ENCODE data around the gene KSR1. TPM values are rescaled to one million over a fixed set of nuclear protein-coding genes. Genes with fewer than 3 reads are reported as not detected.

Gene KSR1
- total and polyA plus RNA-seq, 2 experiments from 2014 or later: 7.8 to 53.2 TPM

- H3K36me3 ChIP-seq (ENCODE audit: insufficient read depth): peaks cover 7% of the 10 kb centered on the region; the same call in 1 of the 2 replicates
- peaks cover 21% of the 10 kb centered on the region for H3K36me3 Mint-ChIP-seq (ENCODE audit: low read depth)
- H3K4me1 Mint-ChIP-seq: no peaks in the 10 kb centered on the region
- no peaks in the 10 kb centered on the region for H4K20me1 ChIP-seq (replicated peaks; ENCODE audit: insufficient read depth)
- H3K27ac Mint-ChIP-seq: no peak overlapping the region
- no peak overlapping the region for H3K4me2 ChIP-seq
- no peak overlapping the region for H3K27ac ChIP-seq (ENCODE audit: low read depth)
- TF ChIP-seq STAT1 (IDR thresholded peaks at IDR 0.05; ENCODE audit: unreplicated experiment) (no peak), ZNF114 (CRISPR knock-in tag; IDR thresholded peaks at IDR 0.05) (no peak), ETS1 (IDR thresholded peaks at IDR 0.05) (no peak), CREB1 (CRISPR knock-in tag; IDR thresholded peaks at IDR 0.05; ENCODE audit: low read depth) (no peak), JUNB (IDR thresholded peaks at IDR 0.05; ENCODE audit: unreplicated experiment) (no peak), EZH2 (IDR thresholded peaks at IDR 0.05; ENCODE audit: low read depth, unreplicated experiment) (no peak), EZH2phosphoT487 (IDR thresholded peaks at IDR 0.05; ENCODE audit: unreplicated experiment) (no peak)
- 0 out of 3 replicates have a peak, but pooled peaks cover 2% of the 10 kb centered on the region for H3K9me3 Mint-ChIP-seq
- H3K4me3 Mint-ChIP-seq: no peak overlapping the region
- no peaks in the 10 kb centered on the region for H3K9me2 ChIP-seq (ENCODE audit: insufficient read depth)
- H2AFZ ChIP-seq: no peak overlapping the region
- no peaks in the 10 kb centered on the region for H3K27me3 Mint-ChIP-seq (ENCODE audit: insufficient read depth, low read depth, poor library complexity)
- no peaks in the 10 kb centered on the region for H3K79me2 ChIP-seq (replicated peaks; ENCODE audit: insufficient read depth)
- H3K4me1 ChIP-seq (ENCODE audit: insufficient read depth): no peaks in the 10 kb centered on the region
- no peak for ATAC-seq
- no peak overlapping the region for H3K4me3 ChIP-seq
- DNase-seq (ENCODE audit: low spot score): no peak
- H3K27me3 ChIP-seq (ENCODE audit: insufficient read depth): no peaks in the 10 kb centered on the region
- no peaks in the 10 kb centered on the region for H3F3A ChIP-seq (replicated peaks; ENCODE audit: low read depth)
Observed at GRCh38 chr17:27624539-27624938, 168.3 kb downstream of the KSR1 start.

GRCh38 chr17:27625856-27626255 lies 169.6 kb downstream of the KSR1 start:
- no peaks in the 10 kb centered on the region for H3K27me3 ChIP-seq (ENCODE audit: insufficient read depth)
- DNase-seq (ENCODE audit: low spot score) (no peak), ATAC-seq (no peak)
- peaks cover 1% of the 10 kb centered on the region; the same call in 1 of the 3 replicates for H3K4me1 Mint-ChIP-seq
- H3K9me2 ChIP-seq (ENCODE audit: insufficient read depth): no peaks in the 10 kb centered on the region
- H4K20me1 ChIP-seq (replicated peaks; ENCODE audit: insufficient read depth): no peaks in the 10 kb centered on the region
- no peaks in the 10 kb centered on the region for H3F3A ChIP-seq (replicated peaks; ENCODE audit: low read depth)
- H3K4me3 Mint-ChIP-seq: no peak overlapping the region
- no peaks in the 10 kb centered on the region for H3K4me1 ChIP-seq (ENCODE audit: insufficient read depth)
- no peak overlapping the region for H3K4me3 ChIP-seq
- H3K27ac Mint-ChIP-seq: no peak overlapping the region
- no peak overlapping the region for H3K4me2 ChIP-seq
- H2AFZ ChIP-seq: no peak overlapping the region
- H3K79me2 ChIP-seq (replicated peaks; ENCODE audit: insufficient read depth): no peaks in the 10 kb centered on the region
- peaks cover 3% of the 10 kb centered on the region for H3K27me3 Mint-ChIP-seq (ENCODE audit: insufficient read depth, low read depth, poor library complexity)
- no peak overlapping the region for H3K27ac ChIP-seq (ENCODE audit: low read depth)
- H3K9me3 Mint-ChIP-seq: 0 out of 3 replicates have a peak, but pooled peaks cover 2% of the 10 kb centered on the region
- H3K36me3 Mint-ChIP-seq (ENCODE audit: low read depth): peaks cover 20% of the 10 kb centered on the region
- H3K36me3 ChIP-seq (ENCODE audit: insufficient read depth): peaks cover 7% of the 10 kb centered on the region; the same call in 1 of the 2 replicates
- no peak for TF ChIP-seq ZNF331 (CRISPR knock-in tag; IDR thresholded peaks at IDR 0.05; ENCODE audit: low read depth)
- no peak for TF ChIP-seq ZNF462 (CRISPR knock-in tag; IDR thresholded peaks at IDR 0.05)
- no peak for TF ChIP-seq JUNB (IDR thresholded peaks at IDR 0.05; ENCODE audit: unreplicated experiment)
- TF ChIP-seq ZNF114 (CRISPR knock-in tag; IDR thresholded peaks at IDR 0.05): no peak
- no peak for TF ChIP-seq ETS1 (IDR thresholded peaks at IDR 0.05)
- TF ChIP-seq POLR2AphosphoS5 (IDR thresholded peaks at IDR 0.05; ENCODE audit: low read depth): no peak
- TF ChIP-seq EZH2 (IDR thresholded peaks at IDR 0.05; ENCODE audit: low read depth, unreplicated experiment): no peak
- no peak for TF ChIP-seq EZH2phosphoT487 (IDR thresholded peaks at IDR 0.05; ENCODE audit: unreplicated experiment)
- TF ChIP-seq STAT1 (IDR thresholded peaks at IDR 0.05; ENCODE audit: unreplicated experiment): no peak
- no peak for TF ChIP-seq CTCF (conservative IDR thresholded peaks at IDR 0.05; ENCODE audit: low read depth in 2 of 2)
- TF ChIP-seq CREB1 (CRISPR knock-in tag; IDR thresholded peaks at IDR 0.05; ENCODE audit: low read depth): no peak
